ENCODE measurements around the gene FAXDC2.

FAXDC2 gene

DNA sequence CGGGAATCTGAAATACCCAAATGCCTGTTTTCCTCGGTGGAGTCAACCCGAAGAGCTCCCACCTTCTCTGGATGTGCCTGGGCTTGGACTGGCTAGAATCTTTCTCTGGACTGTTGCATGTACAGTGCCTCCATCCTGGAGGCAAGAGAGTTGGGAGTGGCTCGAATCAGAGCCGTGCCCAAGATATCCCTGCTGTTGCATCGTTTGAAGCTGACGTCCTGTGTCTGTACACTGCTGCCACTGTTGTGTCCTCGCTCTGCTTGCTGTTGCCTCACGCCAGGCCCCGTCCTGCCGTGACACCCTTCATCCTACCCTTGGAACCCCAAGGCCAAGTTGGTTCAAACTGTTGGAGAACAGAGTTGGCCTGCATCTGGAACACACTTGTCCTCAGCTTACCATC, 35.4 kb downstream of the FAXDC2 start:
- no peak for DNase-seq (ENCODE audit: low spot score)
- Mint-ChIP-seq H3K27ac (peak overlapping the region; percentile 46), H3K36me3 (ENCODE audit: low read depth) (peaks cover 66% of the 10 kb centered on the region), H3K27me3 (ENCODE audit: low read depth) (no peaks in the 10 kb centered on the region), H3K4me1 (ENCODE audit: low read depth) (peaks cover 17% of the 10 kb centered on the region), H3K9me3 (no peaks in the 10 kb centered on the region), H3K4me3 (no peak overlapping the region)

GRCh38 chr5:154813736-154814135, 36.7 kb downstream of the FAXDC2 start:
- H3K27ac Mint-ChIP-seq, result peak overlapping the region; percentile 60

DNA sequence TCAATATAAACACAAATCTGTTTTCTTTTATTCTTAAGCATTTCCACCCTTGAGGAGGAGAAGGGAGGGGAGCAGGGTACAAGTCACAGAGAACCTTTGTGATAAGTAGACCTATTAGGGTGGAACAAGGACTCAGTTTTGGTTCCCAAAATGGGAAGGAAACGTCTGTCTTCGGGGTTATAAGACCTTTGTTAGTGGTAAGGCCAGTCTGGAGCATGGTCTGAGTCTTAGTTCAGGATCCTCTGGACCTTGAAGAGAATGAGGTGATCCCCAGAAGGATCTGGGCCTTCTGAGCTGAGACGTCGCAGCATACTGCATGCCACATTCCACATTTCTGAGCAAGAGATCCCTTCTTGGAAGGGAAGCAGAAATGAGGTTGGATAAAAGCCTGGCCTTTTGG, 37.2 kb downstream of the FAXDC2 start:
- DNase-seq (ENCODE audit: low spot score), result no peak
- Mint-ChIP-seq H3K9me3 (no peaks in the 10 kb centered on the region), H3K36me3 (ENCODE audit: low read depth) (peaks cover 70% of the 10 kb centered on the region), H3K4me3 (no peak overlapping the region), H3K4me1 (ENCODE audit: low read depth) (peaks cover 14% of the 10 kb centered on the region), H3K27me3 (ENCODE audit: low read depth) (no peaks in the 10 kb centered on the region), H3K27ac (no peak overlapping the region)

More at GRCh38 chr5:154813736-154814135, 36.7 kb downstream of the FAXDC2 start:
- H3K4me3 Mint-ChIP-seq, result no peak overlapping the region
- peaks cover 15% of the 10 kb centered on the region for H3K4me1 Mint-ChIP-seq (ENCODE audit: low read depth)
- H3K27me3 Mint-ChIP-seq (ENCODE audit: low read depth), result no peaks in the 10 kb centered on the region
- H3K9me3 Mint-ChIP-seq, result no peaks in the 10 kb centered on the region
- peaks cover 64% of the 10 kb centered on the region for H3K36me3 Mint-ChIP-seq (ENCODE audit: low read depth)
- no peak for DNase-seq (ENCODE audit: low spot score)

- Mint-ChIP-seq H3K4me1 (ENCODE audit: low read depth) (peaks cover 12% of the 10 kb centered on the region), H3K9me3 (no peaks in the 10 kb centered on the region), H3K27me3 (ENCODE audit: low read depth) (no peaks in the 10 kb centered on the region), H3K36me3 (ENCODE audit: low read depth) (peaks cover 72% of the 10 kb centered on the region), H3K4me3 (no peak overlapping the region), H3K27ac (no peak overlapping the region)
- peak; percentile 24 for DNase-seq (ENCODE audit: low spot score)
These were observed 38.5 kb downstream of the FAXDC2 start for GRCh38 chr5:154811653-154812465.

- Mint-ChIP-seq H3K4me1 (ENCODE audit: low read depth) (peaks cover 12% of the 10 kb centered on the region), H3K27ac (no peak overlapping the region), H3K9me3 (no peaks in the 10 kb centered on the region), H3K4me3 (no peak overlapping the region), H3K36me3 (ENCODE audit: low read depth) (peaks cover 70% of the 10 kb centered on the region), H3K27me3 (ENCODE audit: low read depth) (no peaks in the 10 kb centered on the region)
- no peak for DNase-seq (ENCODE audit: low spot score)
These were observed 39.2 kb downstream of the FAXDC2 start for GRCh38 chr5:154811239-154811638.

DNA sequence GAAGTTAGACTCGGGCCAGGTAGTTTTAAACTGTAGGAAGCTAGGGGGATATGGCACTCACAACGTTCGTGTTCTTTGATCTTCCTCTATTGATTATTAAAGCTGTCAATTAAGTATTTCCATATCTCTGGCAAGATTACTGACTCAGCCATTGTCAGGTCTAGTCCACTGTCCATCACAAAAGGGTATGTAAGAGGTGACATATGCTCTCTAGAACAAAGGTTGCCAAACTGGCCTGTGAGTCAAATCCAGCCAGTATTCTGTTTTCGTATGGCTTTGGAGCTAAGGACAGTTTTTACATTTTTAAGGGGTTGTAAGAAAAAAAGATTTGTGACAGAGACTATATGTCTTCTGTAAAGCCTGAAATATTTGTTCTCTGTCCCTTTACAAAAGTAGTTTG, 44.2 kb downstream of the FAXDC2 start:
- Mint-ChIP-seq H3K27ac (no peak overlapping the region), H3K4me3 (no peak overlapping the region), H3K4me1 (ENCODE audit: low read depth) (peaks cover 3% of the 10 kb centered on the region), H3K36me3 (ENCODE audit: low read depth) (peaks cover 65% of the 10 kb centered on the region), H3K27me3 (ENCODE audit: low read depth) (no peaks in the 10 kb centered on the region), H3K9me3 (no peaks in the 10 kb centered on the region)
- no peak for DNase-seq (ENCODE audit: low spot score)

- H3K4me3 Mint-ChIP-seq, result no peak overlapping the region
These were observed 48.4 kb downstream of the FAXDC2 start for GRCh38 chr5:154802050-154802449.

DNA sequence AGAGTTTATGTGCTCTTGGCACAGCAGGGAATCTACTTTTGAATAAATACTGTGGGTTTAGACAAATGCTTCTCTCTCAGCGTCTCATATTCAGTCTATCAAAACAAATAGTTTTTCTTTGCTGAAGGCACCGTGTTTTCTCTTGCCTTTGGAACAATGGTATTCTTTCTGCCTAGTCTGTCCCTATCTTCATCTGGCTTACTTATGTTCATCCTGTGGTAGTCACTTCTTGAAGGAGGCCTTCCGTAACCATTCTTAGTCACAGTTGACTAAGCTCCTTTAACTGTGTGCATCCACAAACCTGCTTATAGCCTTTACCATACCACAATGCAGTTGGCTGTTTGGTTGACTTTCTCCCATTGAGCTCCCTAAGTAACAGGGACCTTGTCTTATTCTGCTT, 49.3 kb downstream of the FAXDC2 start:
- H3K36me3 Mint-ChIP-seq (ENCODE audit: low read depth), result peaks cover 65% of the 10 kb centered on the region
- H3K27me3 Mint-ChIP-seq (ENCODE audit: low read depth), result no peaks in the 10 kb centered on the region
- peaks cover 12% of the 10 kb centered on the region for H3K4me1 Mint-ChIP-seq (ENCODE audit: low read depth)
- no peaks in the 10 kb centered on the region for H3K9me3 Mint-ChIP-seq
- H3K27ac Mint-ChIP-seq, result no peak overlapping the region
- DNase-seq (ENCODE audit: low spot score), result no peak
- no peak overlapping the region for H3K4me3 Mint-ChIP-seq

More at GRCh38 chr5:154802050-154802449, 48.4 kb downstream of the FAXDC2 start:
- Mint-ChIP-seq H3K27me3 (ENCODE audit: low read depth) (no peaks in the 10 kb centered on the region), H3K27ac (peak overlapping the region; percentile 60), H3K9me3 (no peaks in the 10 kb centered on the region), H3K4me1 (ENCODE audit: low read depth) (peaks cover 12% of the 10 kb centered on the region), H3K36me3 (ENCODE audit: low read depth) (peaks cover 64% of the 10 kb centered on the region)
- no peak for DNase-seq (ENCODE audit: low spot score)

- no peak overlapping the region for H3K27ac Mint-ChIP-seq
- no peaks in the 10 kb centered on the region for H3K27me3 Mint-ChIP-seq (ENCODE audit: low read depth)
- H3K4me1 Mint-ChIP-seq (ENCODE audit: low read depth), result peaks cover 12% of the 10 kb centered on the region
- DNase-seq (ENCODE audit: low spot score), result no peak
- H3K9me3 Mint-ChIP-seq, result no peaks in the 10 kb centered on the region
- H3K4me3 Mint-ChIP-seq, result no peak overlapping the region
- peaks cover 65% of the 10 kb centered on the region for H3K36me3 Mint-ChIP-seq (ENCODE audit: low read depth)
These were observed 49.8 kb downstream of the FAXDC2 start for GRCh38 chr5:154800582-154800981.

DNA sequence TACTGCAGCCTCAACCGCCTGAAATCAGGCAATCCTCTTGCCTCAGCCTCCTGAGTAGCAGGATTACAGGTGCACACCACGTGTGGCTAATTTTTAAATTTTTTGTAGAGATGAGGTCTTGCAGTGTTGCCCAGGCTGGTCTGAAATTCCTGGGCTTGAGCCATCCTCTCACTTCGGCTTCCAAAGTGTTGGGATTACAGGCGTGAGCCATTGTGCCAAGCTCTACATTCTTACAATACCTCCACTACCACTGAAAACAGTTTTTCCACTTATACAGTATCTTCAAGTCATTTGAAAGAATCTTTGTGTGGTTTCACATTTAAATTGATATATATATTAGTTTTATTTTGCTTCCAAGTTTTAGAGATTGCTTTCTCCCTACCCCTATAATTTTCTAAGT, 52.6 kb downstream of the FAXDC2 start:
- Mint-ChIP-seq H3K27ac (no peak overlapping the region), H3K9me3 (no peaks in the 10 kb centered on the region), H3K4me3 (no peak overlapping the region), H3K36me3 (ENCODE audit: low read depth) (peaks cover 63% of the 10 kb centered on the region), H3K27me3 (ENCODE audit: low read depth) (no peaks in the 10 kb centered on the region), H3K4me1 (ENCODE audit: low read depth) (peaks cover 12% of the 10 kb centered on the region)
- no peak for DNase-seq (ENCODE audit: low spot score)

DNA sequence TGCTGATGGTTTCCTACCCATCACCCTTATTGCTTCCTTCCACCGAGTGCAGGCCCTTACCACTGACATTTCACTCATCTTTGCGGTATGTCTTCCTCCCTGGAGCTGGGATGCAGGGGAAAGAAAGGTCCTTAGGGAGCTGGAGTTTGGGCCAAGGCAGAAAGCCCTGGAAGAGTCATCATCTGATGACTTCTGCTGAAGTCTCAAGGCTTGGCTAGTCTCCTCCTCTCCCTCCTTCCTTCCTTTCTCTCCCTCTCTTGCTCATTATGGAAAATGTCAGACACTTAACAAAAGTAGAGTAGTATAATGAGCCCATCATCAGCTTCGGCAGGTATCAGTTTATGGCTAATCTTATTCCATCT, 55.2 kb downstream of the FAXDC2 start:
- no peak overlapping the region for H3K27ac Mint-ChIP-seq
- no peaks in the 10 kb centered on the region for H3K27me3 Mint-ChIP-seq (ENCODE audit: low read depth)
- no peak overlapping the region for H3K4me3 Mint-ChIP-seq
- H3K4me1 Mint-ChIP-seq (ENCODE audit: low read depth), result peaks cover 10% of the 10 kb centered on the region
- H3K9me3 Mint-ChIP-seq, result no peaks in the 10 kb centered on the region
- peaks cover 57% of the 10 kb centered on the region for H3K36me3 Mint-ChIP-seq (ENCODE audit: low read depth)
- no peak for DNase-seq (ENCODE audit: low spot score)

- Mint-ChIP-seq H3K4me3 (no peak overlapping the region), H3K27ac (no peak overlapping the region), H3K4me1 (ENCODE audit: low read depth) (peaks cover 5% of the 10 kb centered on the region), H3K9me3 (no peaks in the 10 kb centered on the region), H3K27me3 (ENCODE audit: low read depth) (no peaks in the 10 kb centered on the region), H3K36me3 (ENCODE audit: low read depth) (peaks cover 52% of the 10 kb centered on the region)
- no peak for DNase-seq (ENCODE audit: low spot score)
These were observed 55.7 kb downstream of the FAXDC2 start for GRCh38 chr5:154794525-154795234.

DNA sequence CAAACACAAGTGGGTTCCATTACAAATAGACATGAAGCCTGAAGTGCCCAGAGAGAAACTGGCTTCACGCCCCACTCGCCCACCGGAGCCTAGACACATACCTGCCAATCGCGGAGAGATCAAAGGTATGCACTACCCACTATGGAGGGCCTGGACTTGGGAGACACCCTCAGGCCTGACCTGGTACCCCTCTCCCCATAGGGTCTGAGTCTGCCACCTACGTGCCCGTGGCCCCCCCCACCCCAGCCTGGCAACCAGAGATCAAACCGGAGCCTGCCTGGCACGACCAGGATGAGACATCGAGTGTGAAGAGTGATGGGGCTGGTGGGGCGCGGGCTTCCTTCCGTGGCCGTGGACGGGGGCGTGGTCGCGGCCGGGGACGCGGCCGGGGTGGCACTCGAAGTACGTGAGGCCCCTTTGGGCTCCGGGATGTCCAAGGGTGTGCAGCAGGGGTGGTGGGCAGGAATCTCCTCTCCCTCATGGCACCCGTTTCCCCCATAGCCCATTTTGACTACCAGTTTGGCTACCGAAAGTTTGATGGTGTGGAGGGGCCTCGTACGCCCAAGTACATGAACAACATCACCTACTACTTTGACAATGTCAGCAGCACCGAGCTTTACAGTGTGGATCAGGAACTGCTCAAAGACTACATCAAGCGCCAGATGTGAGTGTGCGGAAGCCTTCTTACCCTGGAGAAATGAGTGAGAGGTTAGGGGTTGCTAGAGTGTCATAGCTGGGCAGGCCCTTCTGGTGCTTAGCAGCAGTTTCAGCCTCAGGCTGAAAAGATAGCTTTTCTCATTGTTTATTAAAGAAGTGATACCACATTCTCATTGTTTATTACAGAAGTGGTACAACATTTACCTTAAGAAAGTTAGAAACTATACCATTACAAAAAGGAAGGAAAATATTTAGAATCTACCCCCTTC, 56.5 kb downstream of the FAXDC2 start:
- Mint-ChIP-seq H3K27ac (no peak overlapping the region), H3K9me3 (no peaks in the 10 kb centered on the region), H3K4me1 (ENCODE audit: low read depth) (peaks cover 2% of the 10 kb centered on the region), H3K27me3 (ENCODE audit: low read depth) (no peaks in the 10 kb centered on the region), H3K36me3 (ENCODE audit: low read depth) (peaks cover 45% of the 10 kb centered on the region), H3K4me3 (no peak overlapping the region)
- DNase-seq (ENCODE audit: low spot score), result no peak

GRCh38 chr5:154791535-154791934, 58.9 kb downstream of the FAXDC2 start:
- peaks cover 16% of the 10 kb centered on the region for H3K4me1 Mint-ChIP-seq (ENCODE audit: low read depth)
- no peak overlapping the region for H3K27ac Mint-ChIP-seq
- peaks cover 36% of the 10 kb centered on the region for H3K36me3 Mint-ChIP-seq (ENCODE audit: low read depth)
- DNase-seq (ENCODE audit: low spot score), result no peak
- H3K9me3 Mint-ChIP-seq, result no peaks in the 10 kb centered on the region
- no peaks in the 10 kb centered on the region for H3K27me3 Mint-ChIP-seq (ENCODE audit: low read depth)
- no peak overlapping the region for H3K4me3 Mint-ChIP-seq

Data from T-helper 2 cell treated with Interferon-gamma antibody and Interleukin-4, amounts not matched to agents 5 μg/mL and 100 μg/mL, for 36 hours (primary cell).